Liver (tissue), 9 donors: ENCODE data around the gene IKBKE. TPM values are rescaled to one million over a fixed set of nuclear protein-coding genes. Genes with fewer than 3 reads are reported as not detected.

ENCODE experiments used
- DNase-seq: peaks from one replicate; pipeline ENCODE4 v3.0.0-alpha.2; 2017; ENCODE audit warnings: low spot score
- H3K27ac ChIP-seq, 2 donors: one replicate each; pipeline ENCODE4 v1.7.0; 2013; ENCODE audit warnings: inconsistent platforms in 2 of 2, low read length in 2 of 2, control low read depth in 1 of 2, low read depth in 1 of 2, mild to moderate bottlenecking in 1 of 2
- H3K27me3 ChIP-seq, 4 donors: one replicate each; pipeline versions ENCODE4 v1.6.1 to v1.7.0; 2013; ENCODE audit warnings: low read length in 3 of 4, inconsistent platforms in 1 of 4, mild to moderate bottlenecking in 1 of 4, moderate library complexity in 1 of 4; ENCODE audit not compliant: control insufficient read depth in 4 of 4, insufficient read depth in 4 of 4
- H3K36me3 ChIP-seq, 4 donors: one replicate each; pipeline versions ENCODE4 v1.6.1 to v1.7.0; 2013; ENCODE audit warnings: low read length in 3 of 4, mild to moderate bottlenecking in 3 of 4, low read depth in 1 of 4, moderate library complexity in 1 of 4; ENCODE audit not compliant: control insufficient read depth in 4 of 4, insufficient read depth in 3 of 4
- H3K4me1 ChIP-seq, 4 donors: one replicate each; pipeline versions ENCODE4 v1.6.1 to v1.7.0; 2013; ENCODE audit warnings: low read length in 3 of 4, mild to moderate bottlenecking in 3 of 4, moderate library complexity in 1 of 4; ENCODE audit not compliant: control insufficient read depth in 4 of 4, insufficient read depth in 4 of 4
- H3K4me3 ChIP-seq, 3 donors: one replicate each; pipeline versions ENCODE4 v1.6.1 to v1.7.0; 2013; ENCODE audit warnings: low read length in 3 of 3, control low read depth in 1 of 3, low read depth in 1 of 3, mild to moderate bottlenecking in 1 of 3
- H3K9ac ChIP-seq, 2 donors: one replicate each; pipeline ENCODE4 v1.7.0; 2013; ENCODE audit warnings: low read length in 2 of 2, mild to moderate bottlenecking in 2 of 2, moderate library complexity in 2 of 2, control low read depth in 1 of 2, low read depth in 1 of 2
- H3K9me3 ChIP-seq, 4 donors: one replicate each; pipeline versions ENCODE4 v1.6.1 to v1.7.0; 2013; ENCODE audit warnings: low read length in 3 of 4; ENCODE audit not compliant: control insufficient read depth in 4 of 4
- EGR1 ChIP-seq, 2 donors: IDR thresholded peaks; 2 replicates each; pipeline ENCODE4 v1.6.1; 2016 to 2018; ENCODE audit warnings: antibody characterized with exemption in 2 of 2, low read depth in 2 of 2
- FOXA1 ChIP-seq: IDR thresholded peaks from 2 replicates; pipeline ENCODE4 v1.6.1; 2016; ENCODE audit warnings: antibody characterized with exemption
- FOXA2 ChIP-seq: IDR thresholded peaks from 2 replicates; pipeline ENCODE4 v1.6.1; 2016; ENCODE audit warnings: antibody characterized with exemption
- GABPA ChIP-seq, 2 donors: IDR thresholded peaks in 1 of 2; conservative IDR thresholded peaks in 1 of 2; 2 replicates each; pipeline ENCODE4 v1.6.1; 2016; ENCODE audit warnings: antibody characterized with exemption in 2 of 2, mild to moderate bottlenecking in 1 of 2, moderate library complexity in 1 of 2
- HNF4A ChIP-seq, 2 donors: conservative IDR thresholded peaks; 2 replicates each; pipeline ENCODE4 v1.6.1; 2016; ENCODE audit warnings: antibody characterized with exemption in 2 of 2, mild to moderate bottlenecking in 2 of 2
- HNF4G ChIP-seq: IDR thresholded peaks from 2 replicates; pipeline ENCODE4 v1.6.1; 2016; ENCODE audit warnings: antibody characterized with exemption
- JUND ChIP-seq, 2 donors: IDR thresholded peaks; 2 replicates each; pipeline ENCODE4 v1.6.1; 2016; ENCODE audit warnings: antibody characterized with exemption in 2 of 2
- NR2F2 ChIP-seq: IDR thresholded peaks from 2 replicates; pipeline ENCODE4 v1.6.1; 2016; ENCODE audit warnings: antibody characterized with exemption
- RAD21 ChIP-seq, 2 donors: IDR thresholded peaks; 2 replicates each; pipeline ENCODE4 v1.6.1; 2016; ENCODE audit warnings: antibody characterized with exemption in 2 of 2, mild to moderate bottlenecking in 2 of 2
- RXRA ChIP-seq, 2 donors: IDR thresholded peaks; 2 replicates each; pipeline ENCODE4 v1.6.1; 2017 to 2018; ENCODE audit warnings: antibody characterized with exemption in 2 of 2, mild to moderate bottlenecking in 1 of 2
- SP1 ChIP-seq: IDR thresholded peaks from 2 replicates; pipeline ENCODE4 v1.6.1; 2018; ENCODE audit warnings: antibody characterized with exemption, mild to moderate bottlenecking
- TAF1 ChIP-seq: conservative IDR thresholded peaks from 2 replicates; pipeline ENCODE4 v1.6.1; 2016; ENCODE audit warnings: antibody characterized with exemption, mild to moderate bottlenecking
- YY1 ChIP-seq: IDR thresholded peaks from 2 replicates; pipeline ENCODE4 v1.6.1; 2016; ENCODE audit warnings: antibody characterized with exemption, mild to moderate bottlenecking
- WGBS: extraction: QIAGEN DNeasy Blood & Tissue Kit; methylation state at CpG from one replicate; pipeline ENCODE4 v1.1.7; 2013; 5-methylcytosine and 5-hydroxymethylcytosine counted together
- polyA plus RNA-seq, 2 donors: library from polyadenylated mRNA; stranded (reverse) in 1 of 2; unstranded in 1 of 2; fragments of 200-250 nt in 1 of 2; fragments of >200 nt in 1 of 2; fragmentation: Nextera tagmentation in 1 of 2; extraction: Ambion mirVana in 1 of 2; gene quantifications; one replicate each; pipeline versions ENCODE4 v1.2.1 to v1.2.3, GENCODE V29; 2013 to 2015
- total RNA-seq, 2 donors: library from RNA; depleted of rRNA; stranded (reverse); fragments of >200 nt; gene quantifications; one replicate each; pipeline ENCODE4 v1.2.3, GENCODE V29; 2014
- TF ChIP-seq, protein P1 (sequence below): fragments of 150-350 bp; IDR thresholded peaks from 2 replicates; pipeline ENCODE4 v1.5.1; 2017; ENCODE audit warnings: improper control_type of control experiment, low read depth, low read length; ENCODE audit not compliant: missing input control
- TF ChIP-seq, protein P2 (sequence below): IDR thresholded peaks from 2 replicates; pipeline ENCODE4 v1.6.1; 2016; ENCODE audit warnings: antibody characterized with exemption, mild to moderate bottlenecking
- TF ChIP-seq, protein P3 (sequence below): IDR thresholded peaks from 2 replicates; pipeline ENCODE4 v1.6.1; 2016; ENCODE audit warnings: antibody characterized with exemption
- TF ChIP-seq, protein P4 (sequence below): IDR thresholded peaks from 2 replicates; pipeline ENCODE4 v1.6.1; 2016; ENCODE audit warnings: antibody characterized with exemption
- TF ChIP-seq, protein P5 (sequence below): IDR thresholded peaks from 2 replicates; pipeline ENCODE4 v1.6.1; 2016; ENCODE audit warnings: antibody characterized with exemption
- donor health status: healthy.
- donor health status: healthy.
- donor health status: healthy.
- donor health status: healthy.
- donor health status: healthy.

IKBKE gene
- total and polyA plus RNA-seq, 4 donors = 0.81 to 3.9 (median 1.5) TPM

DNA sequence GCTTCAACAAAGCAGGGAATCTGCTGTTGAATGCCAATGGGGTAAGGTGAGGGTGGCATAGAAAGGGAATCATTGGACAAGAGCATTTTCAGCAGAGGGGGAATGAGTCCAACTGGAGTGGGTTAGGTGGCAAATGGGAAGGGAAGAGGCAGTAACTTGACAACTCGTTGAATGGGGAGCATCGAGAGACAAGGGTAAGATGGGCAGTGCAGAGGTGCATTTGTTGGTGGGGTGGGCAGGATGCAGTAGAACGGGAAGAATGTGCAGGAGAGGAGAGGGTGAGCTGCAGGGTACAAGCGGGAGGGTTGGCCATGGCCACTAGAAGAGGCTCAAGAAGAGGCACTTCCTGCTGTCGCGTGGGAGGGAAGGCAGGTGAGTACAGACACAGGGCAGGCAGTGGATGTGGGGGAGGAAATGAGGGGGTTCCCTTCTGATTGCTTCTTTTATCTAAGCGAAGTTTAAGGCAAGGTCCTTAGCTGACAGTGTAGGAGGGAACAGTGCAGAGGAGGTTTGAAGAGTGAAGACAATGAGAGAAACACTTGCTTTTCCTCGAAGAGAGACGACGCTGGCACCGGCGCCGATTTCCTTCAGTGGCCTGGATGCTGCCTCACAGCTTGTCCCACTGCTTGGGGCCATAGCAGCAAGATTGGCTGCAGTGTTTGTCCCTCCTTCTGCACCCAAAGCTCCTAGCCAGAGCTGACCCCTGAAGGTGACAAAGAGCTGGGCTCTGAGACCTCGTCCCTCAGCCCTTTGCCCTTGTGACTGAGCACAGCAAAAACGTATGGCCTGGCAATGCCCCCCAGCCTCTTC, 3.2 kb upstream of the IKBKE start:
- Histone ChIP-seq H3K27ac (no peak overlapping the region), H3K27me3 (no peaks in the 10 kb centered on the region), H3K36me3 (no peaks in the 10 kb centered on the region), H3K9me3 (no peaks in the 10 kb centered on the region), H3K9ac (no peak overlapping the region), H3K4me3 (no peak overlapping the region), H3K4me1 (peaks cover 0 to 19% (median 7%) of the 10 kb centered on the region in 4 donors)
- no peak for DNase-seq
- no peak for TF ChIP-seq GABPA (IDR thresholded peaks at IDR 0.05 in 1 of 2, conservative IDR thresholded peaks at IDR 0.05 in 1 of 2)
- TF ChIP-seq FOXA1 = no peak
- no peak for TF ChIP-seq FOXA2
- no peak for TF ChIP-seq HNF4A (conservative IDR thresholded peaks at IDR 0.05)
- TF ChIP-seq, protein P1, sequence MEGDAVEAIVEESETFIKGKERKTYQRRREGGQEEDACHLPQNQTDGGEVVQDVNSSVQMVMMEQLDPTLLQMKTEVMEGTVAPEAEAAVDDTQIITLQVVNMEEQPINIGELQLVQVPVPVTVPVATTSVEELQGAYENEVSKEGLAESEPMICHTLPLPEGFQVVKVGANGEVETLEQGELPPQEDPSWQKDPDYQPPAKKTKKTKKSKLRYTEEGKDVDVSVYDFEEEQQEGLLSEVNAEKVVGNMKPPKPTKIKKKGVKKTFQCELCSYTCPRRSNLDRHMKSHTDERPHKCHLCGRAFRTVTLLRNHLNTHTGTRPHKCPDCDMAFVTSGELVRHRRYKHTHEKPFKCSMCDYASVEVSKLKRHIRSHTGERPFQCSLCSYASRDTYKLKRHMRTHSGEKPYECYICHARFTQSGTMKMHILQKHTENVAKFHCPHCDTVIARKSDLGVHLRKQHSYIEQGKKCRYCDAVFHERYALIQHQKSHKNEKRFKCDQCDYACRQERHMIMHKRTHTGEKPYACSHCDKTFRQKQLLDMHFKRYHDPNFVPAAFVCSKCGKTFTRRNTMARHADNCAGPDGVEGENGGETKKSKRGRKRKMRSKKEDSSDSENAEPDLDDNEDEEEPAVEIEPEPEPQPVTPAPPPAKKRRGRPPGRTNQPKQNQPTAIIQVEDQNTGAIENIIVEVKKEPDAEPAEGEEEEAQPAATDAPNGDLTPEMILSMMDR = no peak
- TF ChIP-seq JUND (IDR thresholded peaks at IDR 0.05) = no peak
- TF ChIP-seq NR2F2 = no peak
- TF ChIP-seq SP1 = no peak
- TF ChIP-seq YY1 = no peak
- TF ChIP-seq, protein P2, sequence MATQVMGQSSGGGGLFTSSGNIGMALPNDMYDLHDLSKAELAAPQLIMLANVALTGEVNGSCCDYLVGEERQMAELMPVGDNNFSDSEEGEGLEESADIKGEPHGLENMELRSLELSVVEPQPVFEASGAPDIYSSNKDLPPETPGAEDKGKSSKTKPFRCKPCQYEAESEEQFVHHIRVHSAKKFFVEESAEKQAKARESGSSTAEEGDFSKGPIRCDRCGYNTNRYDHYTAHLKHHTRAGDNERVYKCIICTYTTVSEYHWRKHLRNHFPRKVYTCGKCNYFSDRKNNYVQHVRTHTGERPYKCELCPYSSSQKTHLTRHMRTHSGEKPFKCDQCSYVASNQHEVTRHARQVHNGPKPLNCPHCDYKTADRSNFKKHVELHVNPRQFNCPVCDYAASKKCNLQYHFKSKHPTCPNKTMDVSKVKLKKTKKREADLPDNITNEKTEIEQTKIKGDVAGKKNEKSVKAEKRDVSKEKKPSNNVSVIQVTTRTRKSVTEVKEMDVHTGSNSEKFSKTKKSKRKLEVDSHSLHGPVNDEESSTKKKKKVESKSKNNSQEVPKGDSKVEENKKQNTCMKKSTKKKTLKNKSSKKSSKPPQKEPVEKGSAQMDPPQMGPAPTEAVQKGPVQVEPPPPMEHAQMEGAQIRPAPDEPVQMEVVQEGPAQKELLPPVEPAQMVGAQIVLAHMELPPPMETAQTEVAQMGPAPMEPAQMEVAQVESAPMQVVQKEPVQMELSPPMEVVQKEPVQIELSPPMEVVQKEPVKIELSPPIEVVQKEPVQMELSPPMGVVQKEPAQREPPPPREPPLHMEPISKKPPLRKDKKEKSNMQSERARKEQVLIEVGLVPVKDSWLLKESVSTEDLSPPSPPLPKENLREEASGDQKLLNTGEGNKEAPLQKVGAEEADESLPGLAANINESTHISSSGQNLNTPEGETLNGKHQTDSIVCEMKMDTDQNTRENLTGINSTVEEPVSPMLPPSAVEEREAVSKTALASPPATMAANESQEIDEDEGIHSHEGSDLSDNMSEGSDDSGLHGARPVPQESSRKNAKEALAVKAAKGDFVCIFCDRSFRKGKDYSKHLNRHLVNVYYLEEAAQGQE = no peak
- TF ChIP-seq, protein P3, sequence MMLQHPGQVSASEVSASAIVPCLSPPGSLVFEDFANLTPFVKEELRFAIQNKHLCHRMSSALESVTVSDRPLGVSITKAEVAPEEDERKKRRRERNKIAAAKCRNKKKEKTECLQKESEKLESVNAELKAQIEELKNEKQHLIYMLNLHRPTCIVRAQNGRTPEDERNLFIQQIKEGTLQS = no peak
- TF ChIP-seq, protein P4, sequence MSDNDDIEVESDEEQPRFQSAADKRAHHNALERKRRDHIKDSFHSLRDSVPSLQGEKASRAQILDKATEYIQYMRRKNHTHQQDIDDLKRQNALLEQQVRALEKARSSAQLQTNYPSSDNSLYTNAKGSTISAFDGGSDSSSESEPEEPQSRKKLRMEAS = no peak
- TF ChIP-seq, protein P5, sequence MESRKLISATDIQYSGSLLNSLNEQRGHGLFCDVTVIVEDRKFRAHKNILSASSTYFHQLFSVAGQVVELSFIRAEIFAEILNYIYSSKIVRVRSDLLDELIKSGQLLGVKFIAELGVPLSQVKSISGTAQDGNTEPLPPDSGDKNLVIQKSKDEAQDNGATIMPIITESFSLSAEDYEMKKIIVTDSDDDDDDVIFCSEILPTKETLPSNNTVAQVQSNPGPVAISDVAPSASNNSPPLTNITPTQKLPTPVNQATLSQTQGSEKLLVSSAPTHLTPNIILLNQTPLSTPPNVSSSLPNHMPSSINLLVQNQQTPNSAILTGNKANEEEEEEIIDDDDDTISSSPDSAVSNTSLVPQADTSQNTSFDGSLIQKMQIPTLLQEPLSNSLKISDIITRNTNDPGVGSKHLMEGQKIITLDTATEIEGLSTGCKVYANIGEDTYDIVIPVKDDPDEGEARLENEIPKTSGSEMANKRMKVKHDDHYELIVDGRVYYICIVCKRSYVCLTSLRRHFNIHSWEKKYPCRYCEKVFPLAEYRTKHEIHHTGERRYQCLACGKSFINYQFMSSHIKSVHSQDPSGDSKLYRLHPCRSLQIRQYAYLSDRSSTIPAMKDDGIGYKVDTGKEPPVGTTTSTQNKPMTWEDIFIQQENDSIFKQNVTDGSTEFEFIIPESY = no peak
- no peak for TF ChIP-seq RAD21 (IDR thresholded peaks at IDR 0.05)
- no peak for TF ChIP-seq RXRA (IDR thresholded peaks at IDR 0.05)
- no peak for TF ChIP-seq EGR1 (IDR thresholded peaks at IDR 0.05; ENCODE audit: low read depth in 2 of 2)
- TF ChIP-seq HNF4G = no peak
- TF ChIP-seq TAF1 = no peak
- WGBS = 52% methylated on average over 15 of the region's 15 CpGs
